GM12801 (cell line): ENCODE data around the gene PARVA.

Experiments used
- CTCF ChIP-seq: IDR thresholded peaks from one replicate; pipeline ENCODE4 v1.5.1; 2011; ENCODE audit warnings: control low read depth; ENCODE audit not compliant: insufficient read length; ENCODE audit errors: extremely low read depth

PARVA gene

DNA sequence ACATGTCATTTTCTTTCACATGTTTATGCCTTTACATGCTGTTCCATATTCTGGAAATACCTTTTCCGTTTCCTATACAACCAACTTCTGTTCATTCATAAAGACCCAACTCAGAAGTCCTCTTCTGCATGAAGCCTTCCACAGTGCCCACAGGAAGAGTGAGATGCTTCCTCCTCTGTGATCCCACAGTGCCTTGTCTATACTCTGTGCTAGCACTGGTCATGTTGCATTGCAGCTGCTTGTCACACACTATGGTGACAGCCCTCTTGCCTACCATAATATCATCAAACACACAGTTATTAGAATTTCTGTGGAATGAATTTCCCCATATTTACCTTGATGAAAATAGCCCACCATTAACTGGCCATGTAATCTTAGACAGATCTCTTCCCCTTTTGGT is 8.9 kb downstream of the PARVA start:
- TF ChIP-seq CTCF, result no peak

DNA sequence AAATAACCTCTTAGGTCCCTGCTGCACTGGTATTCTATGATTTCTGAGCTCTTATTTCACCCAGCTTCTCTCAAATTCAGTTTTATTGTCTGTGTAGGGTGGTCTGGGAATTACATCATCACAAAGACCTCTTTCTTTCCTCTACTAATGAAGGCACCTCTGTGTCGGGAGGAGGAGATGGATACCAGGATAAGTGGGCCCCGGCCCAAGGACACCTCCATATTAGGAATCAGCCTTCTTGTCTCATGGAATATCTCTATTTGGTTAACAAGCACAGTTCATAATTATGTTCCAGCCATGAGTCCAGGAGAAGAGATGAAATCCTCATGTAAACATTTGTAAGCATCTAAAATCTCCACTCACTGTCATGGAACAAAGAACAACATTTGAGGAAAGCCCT is 9.4 kb downstream of the PARVA start:
- TF ChIP-seq CTCF, result no peak

GRCh38 chr11:12388173-12388572 is 10.8 kb downstream of the PARVA start:
- no peak for TF ChIP-seq CTCF

- TF ChIP-seq CTCF, result no peak
Observed at GRCh38 chr11:12388939-12389670, 11.7 kb downstream of the PARVA start.

DNA sequence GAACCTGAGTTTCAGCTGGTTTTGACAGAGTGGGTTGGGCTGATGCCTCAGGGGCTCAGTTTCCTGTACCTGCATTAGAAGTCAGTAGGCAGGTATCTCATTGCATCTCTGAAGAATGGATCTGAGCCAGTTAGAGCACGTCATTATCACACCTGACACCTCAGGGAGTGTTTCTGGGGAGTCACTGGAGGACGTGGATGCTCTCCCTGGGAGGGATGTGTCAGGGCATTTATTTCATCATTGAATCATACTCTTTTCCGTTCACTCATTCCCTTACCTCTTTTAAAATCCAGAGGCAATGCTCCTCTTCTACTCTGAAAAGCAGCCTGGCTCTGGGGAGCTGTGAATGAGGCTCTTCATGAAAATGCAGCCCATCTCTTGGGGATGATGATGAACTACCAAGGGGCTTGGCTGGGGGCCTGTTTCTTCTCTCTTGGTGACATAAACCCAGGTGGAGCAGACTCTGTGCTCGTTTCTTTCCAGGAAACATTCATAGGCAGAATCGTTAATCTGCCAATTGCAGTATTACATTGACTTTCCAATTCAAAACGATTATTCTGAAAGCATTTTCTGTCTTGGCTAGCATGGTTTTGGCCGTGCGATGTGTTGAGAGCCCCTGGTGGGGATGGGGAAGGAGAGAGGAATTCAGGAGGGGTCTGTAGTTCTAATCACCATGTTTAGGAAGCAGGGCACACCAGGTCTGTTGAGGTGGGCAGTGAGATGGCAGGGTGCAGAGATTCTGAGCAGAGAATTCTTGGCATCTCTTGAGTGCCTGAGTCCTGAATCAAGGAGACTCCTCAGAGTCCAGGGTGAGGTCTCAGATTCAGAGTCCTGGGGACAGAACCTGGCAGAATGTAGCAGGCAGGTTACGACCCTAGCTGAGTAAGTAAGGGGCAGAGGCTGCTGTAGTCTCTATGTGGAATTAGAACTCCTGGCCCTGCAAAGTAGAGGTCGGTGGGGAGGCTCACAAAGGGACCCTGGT is 12.6 kb downstream of the PARVA start:
- no peak for TF ChIP-seq CTCF

GRCh38 chr11:12390687-12391110 is 13.3 kb downstream of the PARVA start:
- TF ChIP-seq CTCF, result no peak

GRCh38 chr11:12392672-12393071 is 15.3 kb downstream of the PARVA start:
- no peak for TF ChIP-seq CTCF
